Esophagus squamous epithelium (tissue), 4 donors: ENCODE data around the gene SPPL2C.

Source experiments
- CTCF ChIP-seq, 6 experiments: fragments of 450-650 bp in 4 of 6; fragments of 200-600 bp in 2 of 6; sonication (generic) in 2 of 6; IDR thresholded peaks; one replicate each; pipeline ENCODE4 v1.5.1; 2016 to 2019; ENCODE audit warnings: antibody characterized with exemption in 6 of 6, mild to moderate bottlenecking in 4 of 6, moderate library complexity in 4 of 6
- POLR2A ChIP-seq, 4 donors: fragments of 450-650 bp; IDR thresholded peaks; one replicate each; pipeline ENCODE4 v1.6.1; 2017; ENCODE audit warnings: antibody characterized with exemption in 4 of 4, mild to moderate bottlenecking in 4 of 4, moderate library complexity in 3 of 4

DNA sequence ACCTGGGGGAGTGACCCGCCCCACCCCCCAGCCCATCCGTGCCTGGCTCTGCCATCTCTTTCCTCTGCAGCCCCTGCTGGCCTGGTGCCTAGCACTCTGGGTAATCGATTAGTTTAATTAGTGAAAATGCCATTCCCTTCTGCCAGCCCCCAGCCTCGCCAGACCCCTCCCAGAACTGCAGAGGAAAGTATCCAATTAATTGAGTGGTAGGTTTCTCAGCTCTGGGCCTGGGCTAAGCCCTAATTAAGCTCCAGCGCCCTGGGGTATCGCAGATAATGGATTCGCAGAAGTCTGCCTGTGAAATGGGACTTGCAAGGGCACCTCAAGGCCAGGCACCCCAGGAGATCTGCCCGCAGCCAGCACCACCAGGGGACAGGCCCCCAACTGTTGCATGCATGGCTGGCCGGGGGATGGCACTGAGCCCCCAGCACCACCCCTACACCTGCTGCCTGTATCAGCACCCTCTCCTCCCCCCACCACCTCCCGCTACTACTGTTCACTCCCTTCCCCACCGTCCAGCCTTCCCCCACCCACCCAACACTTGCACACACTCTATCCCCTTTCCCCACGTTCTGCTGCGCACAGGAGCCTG is 19.7 kb upstream of the SPPL2C start:
- TF ChIP-seq CTCF (IDR thresholded peaks at IDR 0.05) (no peak), POLR2A (IDR thresholded peaks at IDR 0.05) (no peak)
